Stomach (tissue), 4 donors: ENCODE measurements around the gene STMN3.

Source experiments
- CTCF ChIP-seq, 7 experiments: fragments of 450-650 bp in 4 of 7; fragments of 200-600 bp in 3 of 7; sonication (generic) in 3 of 7; IDR thresholded peaks; one replicate each; pipeline ENCODE4 v1.5.1; 2016 to 2019; ENCODE audit warnings: antibody characterized with exemption in 7 of 7, control low read depth in 2 of 7, mild to moderate bottlenecking in 1 of 7
- EP300 ChIP-seq: sonication (generic); formaldehyde crosslinking; IDR thresholded peaks from one replicate; pipeline ENCODE4 v1.6.1; 2017; ENCODE audit warnings: antibody characterized with exemption

GRCh38 chr20:63627129-63627750 lies 26.0 kb downstream of the STMN3 start:
- TF ChIP-seq CTCF (IDR thresholded peaks at IDR 0.05) (no peak), EP300 (no peak)
